Gastroesophageal sphincter (tissue), 3 donors: ENCODE data around the gene IFIH1.

Source experiments
- CTCF ChIP-seq, 4 experiments: fragments of 200-600 bp in 2 of 4; fragments of 450-650 bp in 2 of 4; sonication (generic) in 1 of 4; IDR thresholded peaks; one replicate each; pipeline ENCODE4 v1.5.1; 2017 to 2019; ENCODE audit warnings: antibody characterized with exemption in 4 of 4, mild to moderate bottlenecking in 2 of 4, moderate library complexity in 2 of 4
- EP300 ChIP-seq: sonication (generic); formaldehyde crosslinking; IDR thresholded peaks from one replicate; pipeline ENCODE4 v1.6.1; 2017; ENCODE audit warnings: antibody characterized with exemption, mild to moderate bottlenecking
- POLR2A ChIP-seq, 2 donors: fragments of 450-650 bp; IDR thresholded peaks; one replicate each; pipeline ENCODE4 v1.6.1; 2017; ENCODE audit warnings: antibody characterized with exemption in 2 of 2, mild to moderate bottlenecking in 2 of 2, moderate library complexity in 1 of 2
- POLR2AphosphoS5 ChIP-seq: sonication (generic); formaldehyde crosslinking; IDR thresholded peaks from one replicate; pipeline ENCODE4 v1.6.1; 2017; ENCODE audit warnings: antibody characterized with exemption

GRCh38 chr2:162298669-162299335 lies 19.7 kb downstream of the IFIH1 start:
- TF ChIP-seq EP300 (no peak), POLR2AphosphoS5 (no peak), POLR2A (IDR thresholded peaks at IDR 0.05) (no peak), CTCF (IDR thresholded peaks at IDR 0.05) (no peak)
